ENCODE data around the gene EPHA3. TPM values are rescaled to one million over a fixed set of nuclear protein-coding genes. Genes with fewer than 3 reads are reported as not detected.

EPHA3 gene
- total RNA-seq, 4 donors from 2014 or later: 2.3 to 4.6 (median 2.4) TPM; not detected in 1

GRCh38 chr3:89314454-89315098 is 207.2 kb downstream of the EPHA3 start:
- H3K4me3 ChIP-seq: no peak overlapping the region
- no peaks in the 10 kb centered on the region for H3K27me3 ChIP-seq
- H3K36me3 ChIP-seq: no peaks in the 10 kb centered on the region
- no peaks in the 10 kb centered on the region for H3K9me3 ChIP-seq
- in situ Hi-C loops (cut with MboI; ENCODE audit: low pct_ligation_motif_present in 1 of 4, low pct_unique_long_range_greater_than_20kb in 1 of 4, low sequenced_read_pairs in 3 of 4): no loop called here
- no peak overlapping the region for H3K27ac ChIP-seq
- H3K4me1 ChIP-seq: no peaks in the 10 kb centered on the region
- 50 to 78% methylated on average over 3 of the region's 3 CpGs for WGBS, 2 donors (ENCODE audit: low coverage in 1 of 2)
- intact Hi-C loops (cut with DNase I; ENCODE audit: low total_unique reads): no loop called here
- TF ChIP-seq POLR2A (IDR thresholded peaks at IDR 0.05) (no peak), EP300 (IDR thresholded peaks at IDR 0.05; ENCODE audit: low read depth) (no peak), POLR2AphosphoS5 (IDR thresholded peaks at IDR 0.05) (no peak)
- TF ChIP-seq, protein P1, sequence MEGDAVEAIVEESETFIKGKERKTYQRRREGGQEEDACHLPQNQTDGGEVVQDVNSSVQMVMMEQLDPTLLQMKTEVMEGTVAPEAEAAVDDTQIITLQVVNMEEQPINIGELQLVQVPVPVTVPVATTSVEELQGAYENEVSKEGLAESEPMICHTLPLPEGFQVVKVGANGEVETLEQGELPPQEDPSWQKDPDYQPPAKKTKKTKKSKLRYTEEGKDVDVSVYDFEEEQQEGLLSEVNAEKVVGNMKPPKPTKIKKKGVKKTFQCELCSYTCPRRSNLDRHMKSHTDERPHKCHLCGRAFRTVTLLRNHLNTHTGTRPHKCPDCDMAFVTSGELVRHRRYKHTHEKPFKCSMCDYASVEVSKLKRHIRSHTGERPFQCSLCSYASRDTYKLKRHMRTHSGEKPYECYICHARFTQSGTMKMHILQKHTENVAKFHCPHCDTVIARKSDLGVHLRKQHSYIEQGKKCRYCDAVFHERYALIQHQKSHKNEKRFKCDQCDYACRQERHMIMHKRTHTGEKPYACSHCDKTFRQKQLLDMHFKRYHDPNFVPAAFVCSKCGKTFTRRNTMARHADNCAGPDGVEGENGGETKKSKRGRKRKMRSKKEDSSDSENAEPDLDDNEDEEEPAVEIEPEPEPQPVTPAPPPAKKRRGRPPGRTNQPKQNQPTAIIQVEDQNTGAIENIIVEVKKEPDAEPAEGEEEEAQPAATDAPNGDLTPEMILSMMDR (IDR thresholded peaks at IDR 0.05): no peak
- no peak for DNase-seq

- Histone ChIP-seq H3K27ac (no peak overlapping the region), H3K9me3 (no peaks in the 10 kb centered on the region), H3K27me3 (no peaks in the 10 kb centered on the region), H3K4me3 (no peak overlapping the region), H3K4me1 (no peaks in the 10 kb centered on the region), H3K36me3 (no peaks in the 10 kb centered on the region)
- DNase-seq: no peak
- no peak for TF ChIP-seq POLR2A (IDR thresholded peaks at IDR 0.05)
- no peak for TF ChIP-seq EP300 (IDR thresholded peaks at IDR 0.05; ENCODE audit: low read depth)
- TF ChIP-seq, protein P1 (IDR thresholded peaks at IDR 0.05): no peak
- no peak for TF ChIP-seq POLR2AphosphoS5 (IDR thresholded peaks at IDR 0.05)
- in situ Hi-C loops (cut with MboI; ENCODE audit: low pct_ligation_motif_present in 1 of 4, low pct_unique_long_range_greater_than_20kb in 1 of 4, low sequenced_read_pairs in 3 of 4): no loop called here
- 76 to 86% methylated on average over 6 of the region's 6 CpGs for WGBS, 2 donors (ENCODE audit: low coverage in 1 of 2)
- intact Hi-C loops (cut with DNase I; ENCODE audit: low total_unique reads): no loop called here
These were observed 208.5 kb downstream of the EPHA3 start for GRCh38 chr3:89315750-89316470.

- intact Hi-C loops (cut with DNase I; ENCODE audit: low total_unique reads): no loop called here
- no peaks in the 10 kb centered on the region for H3K4me1 ChIP-seq
- TF ChIP-seq POLR2AphosphoS5 (IDR thresholded peaks at IDR 0.05) (no peak), POLR2A (IDR thresholded peaks at IDR 0.05) (no peak), EP300 (IDR thresholded peaks at IDR 0.05; ENCODE audit: low read depth) (no peak)
- TF ChIP-seq, protein P1 (IDR thresholded peaks at IDR 0.05): no peak
- H3K36me3 ChIP-seq: no peaks in the 10 kb centered on the region
- WGBS, 2 donors (ENCODE audit: low coverage in 1 of 2): 70 to 75% methylated on average over 2 of the region's 2 CpGs
- no peaks in the 10 kb centered on the region for H3K9me3 ChIP-seq
- no peak for DNase-seq
- in situ Hi-C loops (cut with MboI; ENCODE audit: low pct_ligation_motif_present in 1 of 4, low pct_unique_long_range_greater_than_20kb in 1 of 4, low sequenced_read_pairs in 3 of 4): no loop called here
- H3K27me3 ChIP-seq: no peaks in the 10 kb centered on the region
- H3K27ac ChIP-seq: no peak overlapping the region
- no peak overlapping the region for H3K4me3 ChIP-seq
These were observed 212.8 kb downstream of the EPHA3 start for GRCh38 chr3:89320186-89320585.

- H3K4me3 ChIP-seq: no peak overlapping the region
- WGBS, 2 donors (ENCODE audit: low coverage in 1 of 2): 84 to 95% methylated on average over 1 of the region's 1 CpG
These were observed 219.6 kb downstream of the EPHA3 start for GRCh38 chr3:89326997-89327396.

More at GRCh38 chr3:89326997-89327396, 219.6 kb downstream of the EPHA3 start:
- Histone ChIP-seq H3K36me3 (no peaks in the 10 kb centered on the region), H3K27me3 (no peaks in the 10 kb centered on the region), H3K9me3 (no peaks in the 10 kb centered on the region), H3K27ac (no peak overlapping the region), H3K4me1 (no peaks in the 10 kb centered on the region)
- TF ChIP-seq POLR2AphosphoS5 (IDR thresholded peaks at IDR 0.05) (no peak), POLR2A (IDR thresholded peaks at IDR 0.05) (no peak), EP300 (IDR thresholded peaks at IDR 0.05; ENCODE audit: low read depth) (no peak)
- TF ChIP-seq, protein P1 (IDR thresholded peaks at IDR 0.05): no peak
- DNase-seq: no peak
- intact Hi-C loops (cut with DNase I; ENCODE audit: low total_unique reads): no loop called here
- in situ Hi-C loops (cut with MboI; ENCODE audit: low pct_ligation_motif_present in 1 of 4, low pct_unique_long_range_greater_than_20kb in 1 of 4, low sequenced_read_pairs in 3 of 4): no loop called here
